GM12865 (cell line): Measurements from ENCODE around the gene HOXB1.
A peak's percentile ranks its signal among the peaks of the same experiment; 100 is the strongest.

ENCODE experiments used
- DNase-seq: peaks from one replicate; pipeline ENCODE4 v3.0.0; 2010; ENCODE audit warnings: low read depth
- H3K4me3 ChIP-seq: 2 replicates; pipeline ENCODE4 v1.5.1; 2011; ENCODE audit warnings: mild to moderate bottlenecking, low read depth, low read length, control low read depth
- CTCF ChIP-seq: IDR thresholded peaks from 2 replicates; pipeline ENCODE4 v1.5.1; 2011; ENCODE audit warnings: low read length, control low read depth, low read depth, inconsistent platforms; ENCODE audit not compliant: insufficient read depth; ENCODE audit errors: missing control alignments

Gene HOXB1

DNA sequence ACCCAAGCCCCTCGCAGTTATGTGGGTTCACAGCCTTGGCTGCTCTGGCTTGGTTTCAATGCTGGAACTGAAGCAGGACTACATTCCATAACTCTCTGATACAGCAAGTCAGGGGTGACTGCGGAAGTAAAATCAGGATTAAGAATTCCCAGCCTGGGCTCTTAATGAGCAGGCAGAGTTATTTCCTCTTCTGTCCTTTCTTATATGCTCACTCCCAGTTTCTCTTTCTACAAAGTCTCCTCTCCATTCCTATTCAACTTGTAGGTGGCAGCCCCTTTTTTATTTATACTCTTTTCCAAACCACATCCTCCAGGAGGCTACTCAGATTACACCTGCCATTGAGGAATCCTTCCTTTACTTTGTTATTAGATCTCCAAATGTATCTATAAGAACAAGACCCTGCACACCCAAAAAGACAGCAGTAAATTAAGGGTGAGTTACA is 40.3 kb downstream of the HOXB1 start:
- no peak for DNase-seq
- no peak overlapping the region for H3K4me3 ChIP-seq
- no peak for TF ChIP-seq CTCF

DNA sequence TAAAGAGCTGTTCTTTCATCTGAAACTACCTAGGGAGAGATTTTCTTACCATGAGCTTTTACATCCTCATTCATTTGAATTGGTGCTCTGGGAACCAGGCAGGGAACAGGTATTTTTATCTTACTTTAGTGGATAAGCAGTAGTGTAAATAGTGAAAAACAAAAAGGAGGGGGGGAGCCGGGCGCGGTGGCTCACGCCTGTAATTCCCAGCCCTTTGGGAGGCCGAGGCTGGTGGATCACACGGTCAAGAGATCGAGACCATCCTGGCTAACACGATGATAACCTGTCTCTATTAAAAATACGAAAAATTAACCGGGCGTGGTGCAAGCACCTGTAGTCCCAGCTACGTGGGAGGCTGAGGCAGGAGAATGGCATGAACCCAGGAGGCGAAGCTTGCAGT is 41.0 kb downstream of the HOXB1 start:
- H3K4me3 ChIP-seq, result no peak overlapping the region
- TF ChIP-seq CTCF, result no peak
- no peak for DNase-seq

- H3K4me3 ChIP-seq, result no peak overlapping the region
- TF ChIP-seq CTCF, result no peak
- no peak for DNase-seq
Measured at GRCh38 chr17:48488548-48489106, 42.2 kb downstream of the HOXB1 start.

DNA sequence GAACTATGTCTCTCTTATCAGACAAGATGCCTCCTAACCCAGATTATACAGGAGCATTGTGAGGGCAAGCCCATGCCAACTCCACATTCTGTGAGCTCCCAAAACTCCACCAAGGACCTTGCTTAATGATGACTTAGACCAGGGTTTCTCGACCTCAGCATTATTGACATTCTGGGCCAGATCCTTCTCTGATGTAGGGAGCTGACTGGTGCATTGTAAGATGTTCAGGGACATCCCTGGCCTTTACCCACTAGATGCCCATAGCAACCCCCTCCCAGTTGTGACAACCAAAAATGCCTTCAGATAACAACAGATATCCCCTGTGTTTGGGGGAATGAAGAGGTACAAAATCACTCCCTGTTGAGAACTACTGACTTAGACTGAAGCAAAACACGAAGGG is 43.6 kb downstream of the HOXB1 start:
- H3K4me3 ChIP-seq, result no peak overlapping the region
- DNase-seq, result no peak
- TF ChIP-seq CTCF, result no peak

DNA sequence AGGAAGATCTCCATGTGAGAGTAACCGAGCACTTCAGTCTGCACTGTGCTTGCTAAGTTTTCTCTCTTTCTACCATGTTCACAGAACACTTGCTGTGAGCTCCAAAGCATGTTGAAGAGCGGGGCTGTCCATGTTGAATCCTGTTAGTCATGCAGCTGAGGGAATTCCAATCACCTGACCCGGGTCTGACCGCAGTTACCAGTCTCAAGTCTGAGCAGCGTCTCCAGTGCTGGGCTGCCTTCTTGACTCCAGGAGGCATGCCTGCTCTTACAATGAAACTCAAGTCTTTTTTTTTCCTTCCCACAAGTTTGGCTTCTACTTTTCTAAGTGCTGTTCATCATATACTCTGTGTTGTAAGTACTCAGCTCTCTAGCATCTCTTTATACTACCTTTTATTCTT is 44.3 kb downstream of the HOXB1 start:
- peak; percentile 21 for DNase-seq
- TF ChIP-seq CTCF, result no peak
- no peak overlapping the region for H3K4me3 ChIP-seq

GRCh38 chr17:48484850-48485249 is 46.0 kb downstream of the HOXB1 start:
- no peak overlapping the region for H3K4me3 ChIP-seq
- no peak for DNase-seq
- no peak for TF ChIP-seq CTCF

- TF ChIP-seq CTCF, result no peak
- no peak for DNase-seq
- H3K4me3 ChIP-seq, result no peak overlapping the region
Measured at GRCh38 chr17:48484256-48484655, 46.6 kb downstream of the HOXB1 start.
